ENCODE data around the gene HOXD11. TPM values are rescaled to one million over a fixed set of nuclear protein-coding genes. Genes with fewer than 3 reads are reported as not detected.

Gene HOXD11
- total RNA-seq, 1 donor: not detected

DNA sequence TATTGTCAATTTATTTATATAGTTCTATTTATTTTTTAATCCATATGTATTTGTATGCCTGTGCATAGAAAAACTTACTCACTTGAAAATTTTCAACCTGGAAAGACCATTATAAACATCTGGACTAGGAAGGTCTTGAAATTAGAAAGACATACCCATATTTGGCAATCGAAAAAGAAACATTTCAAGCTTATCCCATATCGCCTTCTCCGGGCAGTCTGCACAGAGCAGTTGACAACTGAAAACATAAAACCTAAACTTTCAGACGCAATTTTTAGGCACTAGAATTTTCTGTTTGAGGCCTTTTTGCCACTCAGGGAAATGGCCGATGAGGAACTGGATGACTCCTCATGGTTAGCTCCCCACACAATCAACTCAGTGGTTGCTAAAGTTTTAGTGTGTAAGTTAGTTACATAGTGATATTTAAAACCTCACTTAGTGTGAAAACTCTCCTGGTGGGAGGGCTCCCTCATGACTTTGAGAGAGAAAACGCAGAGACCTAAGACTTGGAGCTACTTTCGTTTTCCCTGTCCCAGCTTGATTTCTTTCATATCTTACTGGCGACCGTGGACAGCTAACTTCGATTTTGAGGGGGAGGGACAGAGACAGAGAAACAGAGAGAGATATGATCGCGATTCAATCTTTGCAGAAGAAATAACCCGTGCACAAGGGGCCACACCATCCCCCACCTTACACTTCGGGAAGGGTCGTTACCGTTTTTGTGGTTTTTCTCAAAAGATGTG, 10.7 kb upstream of the HOXD11 start:
- H3K4me1 ChIP-seq (ENCODE audit: insufficient read depth, low read length): peaks cover 9% of the 10 kb centered on the region

DNA sequence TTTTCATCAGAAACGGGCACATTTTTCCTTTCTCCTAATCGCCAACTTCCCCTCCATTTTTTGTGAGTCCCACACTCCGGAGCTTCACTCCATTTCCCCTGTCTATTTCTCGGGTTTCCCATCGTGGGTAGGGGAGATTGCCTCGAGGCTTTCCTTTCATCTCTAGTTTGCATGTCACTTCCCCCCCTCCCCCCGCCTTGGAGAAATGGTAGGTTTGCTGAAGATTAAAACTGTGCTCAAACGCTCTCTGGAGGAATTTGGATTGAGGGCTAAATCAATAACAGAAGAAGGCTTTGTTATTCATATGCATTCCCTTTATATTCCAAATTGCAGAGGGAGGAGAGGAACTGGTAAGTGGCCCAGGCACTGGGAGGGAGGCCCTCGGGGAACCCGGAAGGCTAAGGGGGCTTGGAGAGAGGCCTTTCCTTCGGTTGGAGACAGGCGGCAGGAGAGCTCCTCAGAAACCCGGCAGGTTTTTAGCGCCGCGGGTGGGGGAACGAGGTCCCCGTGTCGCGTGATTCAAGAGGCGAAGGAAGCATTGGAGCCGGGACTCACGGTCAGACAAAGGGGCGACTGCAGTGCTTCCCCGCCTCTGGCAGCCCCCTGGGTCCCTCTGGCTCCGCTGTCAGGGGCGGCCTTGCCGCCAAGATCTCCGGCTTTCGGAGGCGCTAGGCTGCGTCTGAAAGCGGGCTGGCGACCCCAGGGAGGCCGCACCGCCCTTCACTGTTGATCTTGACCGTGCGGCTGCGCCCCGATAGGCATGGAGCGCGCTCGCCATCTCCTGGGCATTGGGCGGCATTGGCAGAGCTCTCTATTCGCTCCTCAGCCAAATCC, 9.9 kb upstream of the HOXD11 start:
- H3K4me3 ChIP-seq (ENCODE audit: insufficient read depth, low read length): peak overlapping the region; percentile 65
- no peaks in the 10 kb centered on the region for H3K36me3 ChIP-seq (ENCODE audit: insufficient read depth, low read length)
- peak overlapping the region; percentile 88 for H3K4me2 ChIP-seq (ENCODE audit: insufficient read depth, low read length)
- TF ChIP-seq, protein P1, sequence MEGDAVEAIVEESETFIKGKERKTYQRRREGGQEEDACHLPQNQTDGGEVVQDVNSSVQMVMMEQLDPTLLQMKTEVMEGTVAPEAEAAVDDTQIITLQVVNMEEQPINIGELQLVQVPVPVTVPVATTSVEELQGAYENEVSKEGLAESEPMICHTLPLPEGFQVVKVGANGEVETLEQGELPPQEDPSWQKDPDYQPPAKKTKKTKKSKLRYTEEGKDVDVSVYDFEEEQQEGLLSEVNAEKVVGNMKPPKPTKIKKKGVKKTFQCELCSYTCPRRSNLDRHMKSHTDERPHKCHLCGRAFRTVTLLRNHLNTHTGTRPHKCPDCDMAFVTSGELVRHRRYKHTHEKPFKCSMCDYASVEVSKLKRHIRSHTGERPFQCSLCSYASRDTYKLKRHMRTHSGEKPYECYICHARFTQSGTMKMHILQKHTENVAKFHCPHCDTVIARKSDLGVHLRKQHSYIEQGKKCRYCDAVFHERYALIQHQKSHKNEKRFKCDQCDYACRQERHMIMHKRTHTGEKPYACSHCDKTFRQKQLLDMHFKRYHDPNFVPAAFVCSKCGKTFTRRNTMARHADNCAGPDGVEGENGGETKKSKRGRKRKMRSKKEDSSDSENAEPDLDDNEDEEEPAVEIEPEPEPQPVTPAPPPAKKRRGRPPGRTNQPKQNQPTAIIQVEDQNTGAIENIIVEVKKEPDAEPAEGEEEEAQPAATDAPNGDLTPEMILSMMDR (IDR thresholded peaks at IDR 0.05; ENCODE audit: extremely low read depth, low read depth, low read length): peak; percentile 83
- peaks cover 9% of the 10 kb centered on the region for H3K4me1 ChIP-seq (ENCODE audit: insufficient read depth, low read length)
- H3K9me3 ChIP-seq (ENCODE audit: low read depth, low read length): no peaks in the 10 kb centered on the region
- peaks cover 97% of the 10 kb centered on the region for H3K27me3 ChIP-seq (ENCODE audit: insufficient read depth, low read length)
- peak overlapping the region; percentile 83 for H2AFZ ChIP-seq (ENCODE audit: low read length)
- DNase-seq (ENCODE audit: insufficient read length, low spot score, missing footprints): peak; percentile 98
- no peaks in the 10 kb centered on the region for H3K79me2 ChIP-seq (ENCODE audit: insufficient read depth, low read length)
- no peak overlapping the region for H3K27ac ChIP-seq (ENCODE audit: low read depth, low read length)
- peaks cover 3% of the 10 kb centered on the region for H4K20me1 ChIP-seq (ENCODE audit: insufficient read depth, low read length)

More for the DNA sequence above, 10.7 kb upstream of the HOXD11 start:
- Histone ChIP-seq H3K79me2 (ENCODE audit: insufficient read depth, low read length) (no peaks in the 10 kb centered on the region), H3K4me3 (ENCODE audit: insufficient read depth, low read length) (peak overlapping the region; percentile 65), H3K36me3 (ENCODE audit: insufficient read depth, low read length) (no peaks in the 10 kb centered on the region), H3K4me2 (ENCODE audit: insufficient read depth, low read length) (peak overlapping the region; percentile 88), H3K9me3 (ENCODE audit: low read depth, low read length) (no peaks in the 10 kb centered on the region), H4K20me1 (ENCODE audit: insufficient read depth, low read length) (peaks cover 3% of the 10 kb centered on the region), H3K27me3 (ENCODE audit: insufficient read depth, low read length) (peaks cover 97% of the 10 kb centered on the region), H3K27ac (ENCODE audit: low read depth, low read length) (no peak overlapping the region), H2AFZ (ENCODE audit: low read length) (peak overlapping the region; percentile 83)
- DNase-seq (ENCODE audit: insufficient read length, low spot score, missing footprints): no peak
- TF ChIP-seq, protein P1 (IDR thresholded peaks at IDR 0.05; ENCODE audit: extremely low read depth, low read depth, low read length): no peak

- H3K27me3 ChIP-seq (ENCODE audit: insufficient read depth, low read length): peaks cover 99% of the 10 kb centered on the region
- H3K9me3 ChIP-seq (ENCODE audit: low read depth, low read length): no peaks in the 10 kb centered on the region
- H3K79me2 ChIP-seq (ENCODE audit: insufficient read depth, low read length): no peaks in the 10 kb centered on the region
- no peaks in the 10 kb centered on the region for H3K36me3 ChIP-seq (ENCODE audit: insufficient read depth, low read length)
- peaks cover 3% of the 10 kb centered on the region for H4K20me1 ChIP-seq (ENCODE audit: insufficient read depth, low read length)
- H3K4me2 ChIP-seq (ENCODE audit: insufficient read depth, low read length): peak overlapping the region; percentile 88
- no peak for DNase-seq (ENCODE audit: insufficient read length, low spot score, missing footprints)
- H2AFZ ChIP-seq (ENCODE audit: low read length): peak overlapping the region; percentile 83
- peak overlapping the region; percentile 65 for H3K4me3 ChIP-seq (ENCODE audit: insufficient read depth, low read length)
- peaks cover 9% of the 10 kb centered on the region for H3K4me1 ChIP-seq (ENCODE audit: insufficient read depth, low read length)
- TF ChIP-seq, protein P1 (IDR thresholded peaks at IDR 0.05; ENCODE audit: extremely low read depth, low read depth, low read length): no peak
- H3K27ac ChIP-seq (ENCODE audit: low read depth, low read length): no peak overlapping the region
Observed at GRCh38 chr2:176097820-176098365, 9.2 kb upstream of the HOXD11 start.
